ENCODE results near the gene BSND.

DNA sequence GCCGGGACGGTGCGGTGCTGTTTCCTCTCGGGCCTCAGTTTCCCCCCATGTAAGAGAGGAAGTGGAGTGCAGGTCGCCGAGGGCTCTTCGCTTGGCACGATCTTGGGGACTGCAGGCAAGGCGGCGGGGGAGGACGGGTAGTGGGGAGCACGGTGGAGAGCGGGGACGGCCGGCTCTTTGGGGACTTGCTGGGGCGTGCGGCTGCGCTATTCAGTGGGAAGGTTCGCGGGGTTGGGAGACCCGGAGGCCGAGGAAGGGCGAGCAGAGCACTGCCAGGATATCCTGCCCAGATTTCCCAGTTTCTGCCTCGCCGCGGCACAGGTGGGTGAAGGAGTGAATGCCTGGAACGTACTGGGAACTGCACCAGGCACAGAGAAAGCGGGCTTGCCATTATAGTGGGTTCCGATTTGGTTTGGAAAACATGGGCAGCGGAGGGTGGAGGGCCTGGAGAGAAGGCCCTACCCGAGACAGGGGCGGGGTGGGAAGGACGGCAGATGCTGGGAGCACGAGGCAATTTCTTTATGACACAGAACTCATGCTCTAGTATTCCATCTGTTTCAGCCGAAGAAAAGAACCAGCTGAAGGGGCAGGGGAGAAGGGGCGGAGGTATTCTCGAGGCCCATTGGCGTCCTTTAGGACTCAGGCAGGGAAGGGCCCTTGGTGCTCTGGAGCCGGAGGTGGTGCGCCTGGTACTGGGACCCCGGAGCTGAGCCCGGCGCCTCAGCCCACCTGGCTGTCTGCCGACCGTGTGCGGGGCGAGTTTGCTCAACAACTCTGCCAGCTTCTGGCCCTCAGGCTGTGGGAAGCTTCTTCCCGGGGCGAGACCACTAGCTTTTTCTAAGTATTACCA lies 41.6 kb downstream of the BSND start:
- TF ChIP-seq EZH2 (IDR thresholded peaks at IDR 0.05; ENCODE audit: insufficient read depth, poor library complexity, severe bottlenecking) (no peak), EZH2phosphoT487 (IDR thresholded peaks at IDR 0.05; ENCODE audit: insufficient read depth, low read depth) (no peak)

Data from GM23248 (cell line).